ENCODE data around the gene SPDL1. TPM values are rescaled to one million over a fixed set of nuclear protein-coding genes. Genes with fewer than 3 reads are reported as not detected.

SPDL1 gene
- total and polyA plus RNA-seq, 9 donors: 4.1 to 10.4 (median 7.2) TPM

- no peaks in the 10 kb centered on the region for H3K4me1 ChIP-seq (ENCODE audit: insufficient read depth)
- H3K27ac ChIP-seq: no peak overlapping the region
- intact Hi-C loops (cut with DNase I): no loop called here
- DNase-seq: no peak
- no peak overlapping the region for H3K4me3 ChIP-seq
- H3K36me3 ChIP-seq: no peaks in the 10 kb centered on the region
- H3K9me3 ChIP-seq: no peaks in the 10 kb centered on the region
- no peak for TF ChIP-seq POLR2A (IDR thresholded peaks at IDR 0.05)
- no peak for TF ChIP-seq CTCF (IDR thresholded peaks at IDR 0.05)
- TF ChIP-seq EP300 (IDR thresholded peaks at IDR 0.05): no peak
- no peaks in the 10 kb centered on the region for H3K27me3 ChIP-seq
Observed at GRCh38 chr5:169602535-169602934, 19.0 kb downstream of the SPDL1 start.

GRCh38 chr5:169606279-169606678 lies 22.7 kb downstream of the SPDL1 start:
- TF ChIP-seq POLR2A (IDR thresholded peaks at IDR 0.05) (no peak), EP300 (IDR thresholded peaks at IDR 0.05) (no peak), CTCF (IDR thresholded peaks at IDR 0.05) (no peak)
- Histone ChIP-seq H3K4me3 (no peak overlapping the region), H3K4me1 (ENCODE audit: insufficient read depth) (no peaks in the 10 kb centered on the region), H3K9me3 (no peaks in the 10 kb centered on the region), H3K27me3 (no peaks in the 10 kb centered on the region), H3K36me3 (no peaks in the 10 kb centered on the region), H3K27ac (no peak overlapping the region)
- no peak for DNase-seq
- intact Hi-C loops (cut with DNase I): no loop called here
- 25 to 51% (median 38%) methylated on average over 3 of the region's 3 CpGs for WGBS, 3 donors

- H3K9me3 ChIP-seq: no peaks in the 10 kb centered on the region
- H3K4me3 ChIP-seq: no peak overlapping the region
- no peaks in the 10 kb centered on the region for H3K36me3 ChIP-seq
- DNase-seq: no peak
- H3K27me3 ChIP-seq: no peaks in the 10 kb centered on the region
- WGBS, 3 donors: 73 to 84% (median 75%) methylated on average over 2 of the region's 2 CpGs
- intact Hi-C loops (cut with DNase I): no loop called here
- TF ChIP-seq POLR2A (IDR thresholded peaks at IDR 0.05) (no peak), CTCF (IDR thresholded peaks at IDR 0.05) (no peak), EP300 (IDR thresholded peaks at IDR 0.05) (no peak)
- H3K4me1 ChIP-seq (ENCODE audit: insufficient read depth): no peaks in the 10 kb centered on the region
- no peak overlapping the region for H3K27ac ChIP-seq
Observed at GRCh38 chr5:169607882-169608281, 24.3 kb downstream of the SPDL1 start.

- no peaks in the 10 kb centered on the region for H3K9me3 ChIP-seq
- no peak for TF ChIP-seq CTCF (IDR thresholded peaks at IDR 0.05)
- TF ChIP-seq EP300 (IDR thresholded peaks at IDR 0.05): no peak
- TF ChIP-seq POLR2A (IDR thresholded peaks at IDR 0.05): no peak
- no peaks in the 10 kb centered on the region for H3K36me3 ChIP-seq
- no peaks in the 10 kb centered on the region for H3K27me3 ChIP-seq
- no peak overlapping the region for H3K27ac ChIP-seq
- H3K4me3 ChIP-seq: no peak overlapping the region
- no peak for DNase-seq
- WGBS, 3 donors: 27 to 57% (median 34%) methylated on average over 3 of the region's 3 CpGs
- H3K4me1 ChIP-seq (ENCODE audit: insufficient read depth): no peaks in the 10 kb centered on the region
- intact Hi-C loops (cut with DNase I): no loop called here
Observed at GRCh38 chr5:169609716-169610115, 26.1 kb downstream of the SPDL1 start.

DNA sequence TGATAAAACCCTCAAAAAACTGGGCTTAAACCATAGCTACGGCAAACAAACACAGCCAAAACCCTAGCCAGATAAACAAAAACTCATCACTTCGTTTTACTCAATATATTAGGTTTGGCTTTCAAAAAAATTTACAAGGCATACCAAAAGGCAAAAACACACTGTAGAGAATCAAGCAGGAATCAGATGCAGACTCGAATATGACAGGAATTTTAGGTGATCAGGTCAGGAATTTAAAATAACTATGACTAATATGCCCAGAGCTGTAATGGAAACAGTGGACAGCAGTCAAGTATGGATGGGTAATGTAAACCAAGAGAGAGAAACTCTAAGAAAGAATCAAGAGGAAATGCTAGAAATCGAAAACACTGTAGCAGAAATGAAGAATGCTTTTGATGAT lies 27.0 kb downstream of the SPDL1 start:
- intact Hi-C loops (cut with DNase I): no loop called here
- TF ChIP-seq POLR2A (IDR thresholded peaks at IDR 0.05) (no peak), CTCF (IDR thresholded peaks at IDR 0.05) (no peak), EP300 (IDR thresholded peaks at IDR 0.05) (no peak)
- H3K36me3 ChIP-seq: no peaks in the 10 kb centered on the region
- no peak overlapping the region for H3K27ac ChIP-seq
- H3K27me3 ChIP-seq: no peaks in the 10 kb centered on the region
- H3K9me3 ChIP-seq: no peaks in the 10 kb centered on the region
- DNase-seq: no peak
- WGBS, 3 donors: 71 to 79% (median 72%) methylated on average over 4 of the region's 4 CpGs
- no peak overlapping the region for H3K4me3 ChIP-seq
- H3K4me1 ChIP-seq (ENCODE audit: insufficient read depth): no peaks in the 10 kb centered on the region

Measured in ovary (tissue), 9 donors.